ENCODE measurements around the gene ALK. TPM values are rescaled to one million over a fixed set of nuclear protein-coding genes. Genes with fewer than 3 reads are reported as not detected.
A peak's percentile ranks its signal among the peaks of the same experiment; 100 is the strongest.

The ALK gene
- total RNA-seq, 1 experiment from 2014 or later, result 0.87 TPM

DNA sequence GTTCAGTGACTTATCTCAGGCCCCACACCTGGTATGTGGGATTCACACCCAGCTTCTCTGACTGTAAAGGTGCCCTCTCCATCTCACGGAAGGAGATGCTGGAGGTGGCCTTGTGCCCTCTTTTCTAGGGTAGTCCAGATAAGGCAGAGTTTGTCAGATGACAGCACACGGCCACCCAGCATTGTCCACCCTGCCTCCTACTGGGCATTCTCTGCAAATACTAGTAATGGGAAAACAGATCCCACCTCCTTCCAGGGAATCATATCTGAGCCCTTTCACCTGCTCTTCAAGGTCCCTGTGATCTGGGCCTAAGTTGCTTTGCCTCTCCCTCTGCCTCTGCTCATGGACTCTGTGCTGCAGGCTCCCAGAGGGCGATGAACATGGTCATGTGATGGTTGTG is 591.5 kb downstream of the ALK start:
- Histone ChIP-seq H3K4me3 (ENCODE audit: low read length) (no peak overlapping the region), H3F3A (ENCODE audit: low read length, unreplicated experiment) (no peaks in the 10 kb centered on the region), H3K36me3 (ENCODE audit: low read depth, low read length) (no peaks in the 10 kb centered on the region), H3K9me2 (replicated peaks; ENCODE audit: low read length) (no peaks in the 10 kb centered on the region), H4K20me1 (ENCODE audit: low read length) (no peaks in the 10 kb centered on the region), H3K27me3 (ENCODE audit: low read length) (no peaks in the 10 kb centered on the region), H3K9me3 (ENCODE audit: low read length) (no peaks in the 10 kb centered on the region), H3K27ac (ENCODE audit: low read length) (no peak overlapping the region), H2AFZ (ENCODE audit: low read length) (no peak overlapping the region), H3K9ac (ENCODE audit: low read length) (no peak overlapping the region), H3K4me1 (ENCODE audit: insufficient read depth, low read length) (no peaks in the 10 kb centered on the region), H3K4me2 (ENCODE audit: low read length) (no peak overlapping the region), H3K79me2 (ENCODE audit: low read length) (no peaks in the 10 kb centered on the region)
- BruUV-seq (replicated peaks), result no TSS peak
- TF ChIP-seq EZH2 (IDR thresholded peaks at IDR 0.05; ENCODE audit: low read length, unreplicated experiment), result no peak
- TF ChIP-seq, protein P1, sequence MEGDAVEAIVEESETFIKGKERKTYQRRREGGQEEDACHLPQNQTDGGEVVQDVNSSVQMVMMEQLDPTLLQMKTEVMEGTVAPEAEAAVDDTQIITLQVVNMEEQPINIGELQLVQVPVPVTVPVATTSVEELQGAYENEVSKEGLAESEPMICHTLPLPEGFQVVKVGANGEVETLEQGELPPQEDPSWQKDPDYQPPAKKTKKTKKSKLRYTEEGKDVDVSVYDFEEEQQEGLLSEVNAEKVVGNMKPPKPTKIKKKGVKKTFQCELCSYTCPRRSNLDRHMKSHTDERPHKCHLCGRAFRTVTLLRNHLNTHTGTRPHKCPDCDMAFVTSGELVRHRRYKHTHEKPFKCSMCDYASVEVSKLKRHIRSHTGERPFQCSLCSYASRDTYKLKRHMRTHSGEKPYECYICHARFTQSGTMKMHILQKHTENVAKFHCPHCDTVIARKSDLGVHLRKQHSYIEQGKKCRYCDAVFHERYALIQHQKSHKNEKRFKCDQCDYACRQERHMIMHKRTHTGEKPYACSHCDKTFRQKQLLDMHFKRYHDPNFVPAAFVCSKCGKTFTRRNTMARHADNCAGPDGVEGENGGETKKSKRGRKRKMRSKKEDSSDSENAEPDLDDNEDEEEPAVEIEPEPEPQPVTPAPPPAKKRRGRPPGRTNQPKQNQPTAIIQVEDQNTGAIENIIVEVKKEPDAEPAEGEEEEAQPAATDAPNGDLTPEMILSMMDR (conservative IDR thresholded peaks at IDR 0.05; ENCODE audit: low read depth, low read length), result peak; percentile 46
- DNase-seq (no peak), ATAC-seq (no peak)
- ChIA-PET POLR2A (ENCODE audit: unreplicated experiment) (no interaction called here), CTCF (no interaction called here)
- intact Hi-C loops (cut with micrococcal nuclease), result no loop called here

DNA sequence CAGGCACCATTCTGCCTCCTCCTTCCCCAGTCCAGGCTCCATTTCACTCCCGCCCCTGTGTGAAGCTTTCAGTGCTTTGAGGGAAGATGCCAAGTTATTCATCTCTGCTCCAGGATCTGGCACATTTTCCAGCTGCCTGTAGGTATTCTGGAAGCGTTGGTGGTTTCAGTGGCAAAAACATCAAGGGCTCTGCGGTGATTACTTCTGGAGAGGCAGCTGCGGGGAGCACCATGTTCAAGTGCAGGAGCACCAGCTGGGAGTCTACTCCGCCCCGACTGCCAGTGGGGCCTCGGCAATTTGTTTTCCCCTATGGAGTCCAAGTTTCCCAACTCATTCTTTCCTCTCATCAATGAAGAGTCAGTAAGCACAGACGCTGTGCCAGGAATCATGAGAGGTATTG is 594.5 kb downstream of the ALK start:
- Histone ChIP-seq H3K4me1 (ENCODE audit: insufficient read depth, low read length) (peaks cover 3% of the 10 kb centered on the region; the same call in 1 of the 2 replicates), H4K20me1 (ENCODE audit: low read length) (no peaks in the 10 kb centered on the region), H2AFZ (ENCODE audit: low read length) (no peak overlapping the region), H3K36me3 (ENCODE audit: low read depth, low read length) (no peaks in the 10 kb centered on the region), H3K79me2 (ENCODE audit: low read length) (no peaks in the 10 kb centered on the region), H3F3A (ENCODE audit: low read length, unreplicated experiment) (no peaks in the 10 kb centered on the region), H3K9ac (ENCODE audit: low read length) (no peak overlapping the region), H3K27ac (ENCODE audit: low read length) (no peak overlapping the region), H3K27me3 (ENCODE audit: low read length) (no peaks in the 10 kb centered on the region), H3K4me3 (ENCODE audit: low read length) (no peak overlapping the region), H3K4me2 (ENCODE audit: low read length) (no peak overlapping the region), H3K9me3 (ENCODE audit: low read length) (no peaks in the 10 kb centered on the region), H3K9me2 (replicated peaks; ENCODE audit: low read length) (no peaks in the 10 kb centered on the region)
- TF ChIP-seq, protein P1 (conservative IDR thresholded peaks at IDR 0.05; ENCODE audit: low read depth, low read length), result no peak
- TF ChIP-seq EZH2 (IDR thresholded peaks at IDR 0.05; ENCODE audit: low read length, unreplicated experiment), result no peak
- no peak for TF ChIP-seq EZH2phosphoT487 (IDR thresholded peaks at IDR 0.05; ENCODE audit: borderline replicate concordance, low read length)
- intact Hi-C loops (cut with micrococcal nuclease), result no loop called here
- CTCF ChIA-PET, result no interaction called here
- POLR2A ChIA-PET (ENCODE audit: unreplicated experiment), result no interaction called here
- no TSS peak for BruUV-seq (replicated peaks)
- no peak for DNase-seq
- no peak for ATAC-seq

- Histone ChIP-seq H3K79me2 (ENCODE audit: low read length) (no peaks in the 10 kb centered on the region), H3K9ac (ENCODE audit: low read length) (no peak overlapping the region), H3K4me1 (ENCODE audit: insufficient read depth, low read length) (peaks cover 4% of the 10 kb centered on the region; the same call in 1 of the 2 replicates), H3K27me3 (ENCODE audit: low read length) (no peaks in the 10 kb centered on the region), H3F3A (ENCODE audit: low read length, unreplicated experiment) (no peaks in the 10 kb centered on the region), H4K20me1 (ENCODE audit: low read length) (no peaks in the 10 kb centered on the region), H3K36me3 (ENCODE audit: low read depth, low read length) (no peaks in the 10 kb centered on the region), H3K27ac (ENCODE audit: low read length) (no peak overlapping the region), H3K9me2 (replicated peaks; ENCODE audit: low read length) (no peaks in the 10 kb centered on the region), H2AFZ (ENCODE audit: low read length) (no peak overlapping the region), H3K4me3 (ENCODE audit: low read length) (no peak overlapping the region), H3K4me2 (ENCODE audit: low read length) (no peak overlapping the region), H3K9me3 (ENCODE audit: low read length) (no peaks in the 10 kb centered on the region)
- ChIA-PET POLR2A (ENCODE audit: unreplicated experiment) (no interaction called here), CTCF (no interaction called here)
- no TSS peak for BruUV-seq (replicated peaks)
- ATAC-seq (no peak), DNase-seq (no peak)
- intact Hi-C loops (cut with micrococcal nuclease), result no loop called here
- TF ChIP-seq EZH2 (IDR thresholded peaks at IDR 0.05; ENCODE audit: low read length, unreplicated experiment), result no peak
- no peak for TF ChIP-seq EZH2phosphoT487 (IDR thresholded peaks at IDR 0.05; ENCODE audit: borderline replicate concordance, low read length)
- TF ChIP-seq, protein P1 (conservative IDR thresholded peaks at IDR 0.05; ENCODE audit: low read depth, low read length), result no peak
Measured at GRCh38 chr2:29325544-29325943, 595.8 kb downstream of the ALK start.
